ENCODE data around the gene CCDC34. TPM values are rescaled to one million over a fixed set of nuclear protein-coding genes. Genes with fewer than 3 reads are reported as not detected.

Gene CCDC34
- total and polyA plus RNA-seq, 2 experiments from 2014 or later: 10.1 to 56.0 TPM

- peaks cover 32% of the 10 kb centered on the region for H3K4me1 Mint-ChIP-seq
- no peak overlapping the region for H3K4me3 ChIP-seq
Observed at GRCh38 chr11:27353593-27354358, 9.2 kb downstream of the CCDC34 start.

More at GRCh38 chr11:27353593-27354358, 9.2 kb downstream of the CCDC34 start:
- Histone ChIP-seq H3K9me2 (ENCODE audit: insufficient read depth) (no peaks in the 10 kb centered on the region), H4K20me1 (replicated peaks; ENCODE audit: insufficient read depth) (no peaks in the 10 kb centered on the region), H3K79me2 (replicated peaks; ENCODE audit: insufficient read depth) (no peaks in the 10 kb centered on the region), H3K36me3 (ENCODE audit: insufficient read depth) (no peaks in the 10 kb centered on the region), H3F3A (replicated peaks; ENCODE audit: low read depth) (no peaks in the 10 kb centered on the region), H3K27me3 (ENCODE audit: insufficient read depth) (no peaks in the 10 kb centered on the region), H3K27ac (ENCODE audit: low read depth) (no peak overlapping the region), H3K4me1 (ENCODE audit: insufficient read depth) (peaks cover 46% of the 10 kb centered on the region), H2AFZ (no peak overlapping the region), H3K4me2 (no peak overlapping the region)
- TF ChIP-seq NANOG (IDR thresholded peaks at IDR 0.05; ENCODE audit: borderline replicate concordance): no peak
- no peak for TF ChIP-seq EZH2 (IDR thresholded peaks at IDR 0.05; ENCODE audit: low read depth, unreplicated experiment)
- TF ChIP-seq, protein P1, sequence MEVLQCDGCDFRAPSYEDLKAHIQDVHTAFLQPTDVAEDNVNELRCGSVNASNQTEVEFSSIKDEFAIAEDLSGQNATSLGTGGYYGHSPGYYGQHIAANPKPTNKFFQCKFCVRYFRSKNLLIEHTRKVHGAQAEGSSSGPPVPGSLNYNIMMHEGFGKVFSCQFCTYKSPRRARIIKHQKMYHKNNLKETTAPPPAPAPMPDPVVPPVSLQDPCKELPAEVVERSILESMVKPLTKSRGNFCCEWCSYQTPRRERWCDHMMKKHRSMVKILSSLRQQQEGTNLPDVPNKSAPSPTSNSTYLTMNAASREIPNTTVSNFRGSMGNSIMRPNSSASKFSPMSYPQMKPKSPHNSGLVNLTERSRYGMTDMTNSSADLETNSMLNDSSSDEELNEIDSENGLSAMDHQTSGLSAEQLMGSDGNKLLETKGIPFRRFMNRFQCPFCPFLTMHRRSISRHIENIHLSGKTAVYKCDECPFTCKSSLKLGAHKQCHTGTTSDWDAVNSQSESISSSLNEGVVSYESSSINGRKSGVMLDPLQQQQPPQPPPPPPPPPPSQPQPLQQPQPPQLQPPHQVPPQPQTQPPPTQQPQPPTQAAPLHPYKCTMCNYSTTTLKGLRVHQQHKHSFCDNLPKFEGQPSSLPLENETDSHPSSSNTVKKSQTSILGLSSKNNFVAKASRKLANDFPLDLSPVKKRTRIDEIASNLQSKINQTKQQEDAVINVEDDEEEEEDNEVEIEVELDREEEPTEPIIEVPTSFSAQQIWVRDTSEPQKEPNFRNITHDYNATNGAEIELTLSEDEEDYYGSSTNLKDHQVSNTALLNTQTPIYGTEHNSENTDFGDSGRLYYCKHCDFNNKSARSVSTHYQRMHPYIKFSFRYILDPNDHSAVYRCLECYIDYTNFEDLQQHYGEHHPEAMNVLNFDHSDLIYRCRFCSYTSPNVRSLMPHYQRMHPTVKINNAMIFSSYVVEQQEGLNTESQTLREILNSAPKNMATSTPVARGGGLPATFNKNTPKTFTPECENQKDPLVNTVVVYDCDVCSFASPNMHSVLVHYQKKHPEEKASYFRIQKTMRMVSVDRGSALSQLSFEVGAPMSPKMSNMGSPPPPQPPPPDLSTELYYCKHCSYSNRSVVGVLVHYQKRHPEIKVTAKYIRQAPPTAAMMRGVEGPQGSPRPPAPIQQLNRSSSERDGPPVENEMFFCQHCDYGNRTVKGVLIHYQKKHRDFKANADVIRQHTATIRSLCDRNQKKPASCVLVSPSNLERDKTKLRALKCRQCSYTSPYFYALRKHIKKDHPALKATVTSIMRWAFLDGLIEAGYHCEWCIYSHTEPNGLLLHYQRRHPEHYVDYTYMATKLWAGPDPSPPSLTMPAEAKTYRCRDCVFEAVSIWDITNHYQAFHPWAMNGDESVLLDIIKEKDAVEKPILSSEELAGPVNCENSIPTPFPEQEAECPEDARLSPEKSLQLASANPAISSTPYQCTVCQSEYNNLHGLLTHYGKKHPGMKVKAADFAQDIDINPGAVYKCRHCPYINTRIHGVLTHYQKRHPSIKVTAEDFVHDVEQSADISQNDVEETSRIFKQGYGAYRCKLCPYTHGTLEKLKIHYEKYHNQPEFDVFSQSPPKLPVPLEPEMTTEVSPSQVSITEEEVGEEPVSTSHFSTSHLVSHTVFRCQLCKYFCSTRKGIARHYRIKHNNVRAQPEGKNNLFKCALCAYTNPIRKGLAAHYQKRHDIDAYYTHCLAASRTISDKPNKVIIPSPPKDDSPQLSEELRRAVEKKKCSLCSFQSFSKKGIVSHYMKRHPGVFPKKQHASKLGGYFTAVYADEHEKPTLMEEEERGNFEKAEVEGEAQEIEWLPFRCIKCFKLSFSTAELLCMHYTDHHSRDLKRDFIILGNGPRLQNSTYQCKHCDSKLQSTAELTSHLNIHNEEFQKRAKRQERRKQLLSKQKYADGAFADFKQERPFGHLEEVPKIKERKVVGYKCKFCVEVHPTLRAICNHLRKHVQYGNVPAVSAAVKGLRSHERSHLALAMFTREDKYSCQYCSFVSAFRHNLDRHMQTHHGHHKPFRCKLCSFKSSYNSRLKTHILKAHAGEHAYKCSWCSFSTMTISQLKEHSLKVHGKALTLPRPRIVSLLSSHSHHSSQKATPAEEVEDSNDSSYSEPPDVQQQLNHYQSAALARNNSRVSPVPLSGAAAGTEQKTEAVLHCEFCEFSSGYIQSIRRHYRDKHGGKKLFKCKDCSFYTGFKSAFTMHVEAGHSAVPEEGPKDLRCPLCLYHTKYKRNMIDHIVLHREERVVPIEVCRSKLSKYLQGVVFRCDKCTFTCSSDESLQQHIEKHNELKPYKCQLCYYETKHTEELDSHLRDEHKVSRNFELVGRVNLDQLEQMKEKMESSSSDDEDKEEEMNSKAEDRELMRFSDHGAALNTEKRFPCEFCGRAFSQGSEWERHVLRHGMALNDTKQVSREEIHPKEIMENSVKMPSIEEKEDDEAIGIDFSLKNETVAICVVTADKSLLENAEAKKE (CRISPR knock-in tag; IDR thresholded peaks at IDR 0.05): no peak
- TF ChIP-seq ZNF331 (CRISPR knock-in tag; IDR thresholded peaks at IDR 0.05; ENCODE audit: low read depth): no peak
- TF ChIP-seq POLR2AphosphoS5 (IDR thresholded peaks at IDR 0.05; ENCODE audit: low read depth): no peak
- TF ChIP-seq, protein P2, sequence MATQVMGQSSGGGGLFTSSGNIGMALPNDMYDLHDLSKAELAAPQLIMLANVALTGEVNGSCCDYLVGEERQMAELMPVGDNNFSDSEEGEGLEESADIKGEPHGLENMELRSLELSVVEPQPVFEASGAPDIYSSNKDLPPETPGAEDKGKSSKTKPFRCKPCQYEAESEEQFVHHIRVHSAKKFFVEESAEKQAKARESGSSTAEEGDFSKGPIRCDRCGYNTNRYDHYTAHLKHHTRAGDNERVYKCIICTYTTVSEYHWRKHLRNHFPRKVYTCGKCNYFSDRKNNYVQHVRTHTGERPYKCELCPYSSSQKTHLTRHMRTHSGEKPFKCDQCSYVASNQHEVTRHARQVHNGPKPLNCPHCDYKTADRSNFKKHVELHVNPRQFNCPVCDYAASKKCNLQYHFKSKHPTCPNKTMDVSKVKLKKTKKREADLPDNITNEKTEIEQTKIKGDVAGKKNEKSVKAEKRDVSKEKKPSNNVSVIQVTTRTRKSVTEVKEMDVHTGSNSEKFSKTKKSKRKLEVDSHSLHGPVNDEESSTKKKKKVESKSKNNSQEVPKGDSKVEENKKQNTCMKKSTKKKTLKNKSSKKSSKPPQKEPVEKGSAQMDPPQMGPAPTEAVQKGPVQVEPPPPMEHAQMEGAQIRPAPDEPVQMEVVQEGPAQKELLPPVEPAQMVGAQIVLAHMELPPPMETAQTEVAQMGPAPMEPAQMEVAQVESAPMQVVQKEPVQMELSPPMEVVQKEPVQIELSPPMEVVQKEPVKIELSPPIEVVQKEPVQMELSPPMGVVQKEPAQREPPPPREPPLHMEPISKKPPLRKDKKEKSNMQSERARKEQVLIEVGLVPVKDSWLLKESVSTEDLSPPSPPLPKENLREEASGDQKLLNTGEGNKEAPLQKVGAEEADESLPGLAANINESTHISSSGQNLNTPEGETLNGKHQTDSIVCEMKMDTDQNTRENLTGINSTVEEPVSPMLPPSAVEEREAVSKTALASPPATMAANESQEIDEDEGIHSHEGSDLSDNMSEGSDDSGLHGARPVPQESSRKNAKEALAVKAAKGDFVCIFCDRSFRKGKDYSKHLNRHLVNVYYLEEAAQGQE (IDR thresholded peaks at IDR 0.05; ENCODE audit: unreplicated experiment): no peak
- no peak for TF ChIP-seq EZH2phosphoT487 (IDR thresholded peaks at IDR 0.05; ENCODE audit: unreplicated experiment)
- no peak for TF ChIP-seq CREB1 (CRISPR knock-in tag; IDR thresholded peaks at IDR 0.05; ENCODE audit: low read depth)
- TF ChIP-seq CTCF (conservative IDR thresholded peaks at IDR 0.05; ENCODE audit: low read depth in 2 of 2): no peak
- no peak for TF ChIP-seq ZNF114 (CRISPR knock-in tag; IDR thresholded peaks at IDR 0.05)
- no peak for TF ChIP-seq JUNB (IDR thresholded peaks at IDR 0.05; ENCODE audit: unreplicated experiment)
- no peak for TF ChIP-seq STAT1 (IDR thresholded peaks at IDR 0.05; ENCODE audit: unreplicated experiment)
- no peak for TF ChIP-seq ETS1 (IDR thresholded peaks at IDR 0.05)
- Mint-ChIP-seq H3K9me3 (no peaks in the 10 kb centered on the region), H3K36me3 (ENCODE audit: low read depth) (peaks cover 6% of the 10 kb centered on the region; the same call in 2 of the 3 replicates), H3K4me3 (no peak overlapping the region), H3K27me3 (ENCODE audit: insufficient read depth, low read depth, poor library complexity) (no peaks in the 10 kb centered on the region), H3K27ac (no peak overlapping the region)
- ATAC-seq (no peak), DNase-seq (ENCODE audit: low spot score) (no peak)

Measured in GM23338 (cell line).